HCT116 (cell line): ENCODE measurements around the gene LIMD2. TPM values are rescaled to one million over a fixed set of nuclear protein-coding genes. Genes with fewer than 3 reads are reported as not detected.

ENCODE experiments used
- ATAC-seq: fragments of 200-7000 bp; cut with Tn5 transposase; 2 replicates; pipeline ENCODE4 v1.9.1; 2020; ENCODE audit warnings: mild to moderate bottlenecking, moderate library complexity
- BruUV-seq: library from RNA; stranded (reverse); fragments of 400-500 nt; replicated peaks from 2 replicates; lab custom pipeline; 2021; lab: Mats Ljungman, UMichigan
- CTCF ChIA-PET: fragments of 300-600 bp; sonication (Branson Sonifier 250); formaldehyde crosslinking; loops from one replicate; lab custom pipeline; 2021; ENCODE audit warnings: antibody characterized with exemption; lab: Charles Lee
- POLR2A ChIA-PET: fragments of 300-600, 350-600 bp; sonication (Branson Sonifier 250); formaldehyde crosslinking; loops from one replicate; lab custom pipeline; 2021; ENCODE audit warnings: antibody characterized with exemption; lab: Charles Lee
- RAD21 ChIA-PET, 2 experiments: fragments of 300-600 bp; sonication (Branson Sonifier 250); formaldehyde crosslinking; loops; one replicate each; lab custom pipeline; 2023; ENCODE audit warnings: low total read pairs in 2 of 2; ENCODE audit not compliant: uncharacterized antibody in 2 of 2, unreplicated experiment in 2 of 2, low non-redundant PET in 1 of 2; lab: Charles Lee
- DNase-seq: peaks from one replicate; pipeline ENCODE4 v3.0.0-alpha.2; 2010; ENCODE audit warnings: low read depth, low spot score
- H2AFZ ChIP-seq: fragments of 200-600 bp; shearing (Covaris generic), sonication (generic); 2 replicates; pipeline ENCODE4 v1.6.1; 2017; ENCODE audit warnings: low read depth, mixed run types, mixed read lengths, antibody characterized with exemption, low read length; ENCODE audit not compliant: poor library complexity, severe bottlenecking
- H3K27ac ChIP-seq: 2 replicates; pipeline ENCODE4 v1.5.1; 2012; ENCODE audit warnings: low read depth, low read length
- H3K27me3 ChIP-seq: fragments of 200-600 bp; sonication (generic); 2 replicates; pipeline ENCODE4 v1.6.1; 2016; ENCODE audit warnings: mixed run types, low read length, mixed read lengths; ENCODE audit not compliant: insufficient read depth
- H3K36me3 ChIP-seq, 2 experiments: fragments of 200-500 bp in 1 of 2; fragments of 200-600 bp in 1 of 2; sonication (Bioruptor generic) in 1 of 2; sonication (generic) in 1 of 2; 2 replicates each; pipeline versions ENCODE4 v1.5.1 to v1.6.1; 2014 to 2016; ENCODE audit warnings: low read length in 2 of 2, inconsistent platforms in 1 of 2, mixed read lengths in 1 of 2, mixed run types in 1 of 2; ENCODE audit not compliant: insufficient read depth in 2 of 2, control insufficient read depth in 1 of 2
- H3K4me1 ChIP-seq, 2 experiments: fragments of 200-600 bp in 1 of 2; sonication (generic) in 1 of 2; 2 replicates each; pipeline versions ENCODE4 v1.5.1 to v1.6.1; 2012 to 2017; ENCODE audit warnings: low read length in 2 of 2, inconsistent platforms in 1 of 2, mild to moderate bottlenecking in 1 of 2, mixed read lengths in 1 of 2, mixed run types in 1 of 2, moderate library complexity in 1 of 2; ENCODE audit not compliant: insufficient read depth in 2 of 2, control insufficient read depth in 1 of 2
- H3K4me2 ChIP-seq: fragments of 200-600 bp; sonication (generic); 2 replicates; pipeline ENCODE4 v1.6.1; 2017; ENCODE audit warnings: mixed run types, low read length, mixed read lengths
- H3K4me3 ChIP-seq, 2 experiments: fragments of 200-600 bp in 1 of 2; sonication (generic) in 1 of 2; replicated peaks in 1 of 2; 2 replicates each; pipeline ENCODE4 v1.5.1; 2011 to 2016; ENCODE audit warnings: low read length in 2 of 2, control low read depth in 1 of 2, low read depth in 1 of 2, mild to moderate bottlenecking in 1 of 2, mixed read lengths in 1 of 2, mixed run types in 1 of 2
- H3K79me2 ChIP-seq: fragments of 200-600 bp; sonication (generic); 2 replicates; pipeline ENCODE4 v1.6.1; 2017; ENCODE audit warnings: mild to moderate bottlenecking, mixed run types, low read length, moderate library complexity, mixed read lengths; ENCODE audit not compliant: insufficient read depth
- H3K9ac ChIP-seq: fragments of 200-600 bp; sonication (generic); 2 replicates; pipeline ENCODE4 v1.6.1; 2016; ENCODE audit warnings: low read length, mixed read lengths
- H3K9me2 ChIP-seq: fragments of 200-600 bp; sonication (generic), shearing (Covaris generic); 2 replicates; pipeline ENCODE4 v1.6.1; 2017; ENCODE audit warnings: mixed run types, mild to moderate bottlenecking, moderate library complexity; ENCODE audit not compliant: insufficient read depth
- H3K9me3 ChIP-seq, 2 experiments: fragments of 200-500 bp in 1 of 2; fragments of 200-600 bp in 1 of 2; sonication (Bioruptor generic) in 1 of 2; sonication (generic) in 1 of 2; 2 replicates each; pipeline ENCODE4 v1.6.1; 2014 to 2017; ENCODE audit warnings: low read length in 2 of 2, mixed read lengths in 2 of 2, inconsistent platforms in 1 of 2, low read depth in 1 of 2, mild to moderate bottlenecking in 1 of 2, mixed run types in 1 of 2, moderate library complexity in 1 of 2; ENCODE audit not compliant: control insufficient read depth in 1 of 2, insufficient read depth in 1 of 2
- H4K20me1 ChIP-seq: fragments of 200-600 bp; sonication (generic), shearing (Covaris generic); 2 replicates; pipeline ENCODE4 v1.6.1; 2017; ENCODE audit warnings: mixed run types, mild to moderate bottlenecking, moderate library complexity; ENCODE audit not compliant: insufficient read depth
- CBX3 ChIP-seq: IDR thresholded peaks from 2 replicates; pipeline ENCODE4 v1.6.1; 2012; ENCODE audit warnings: low read depth
- EGR1 ChIP-seq: IDR thresholded peaks from 2 replicates; pipeline ENCODE4 v1.6.1; 2012; ENCODE audit warnings: low read depth
- ELF1 ChIP-seq: IDR thresholded peaks from 2 replicates; pipeline ENCODE4 v1.6.1; 2012; ENCODE audit warnings: low read depth, borderline replicate concordance
- EZH2 ChIP-seq: fragments of 200-600 bp; sonication (generic); IDR thresholded peaks from 2 replicates; pipeline ENCODE4 v1.6.1; 2017; ENCODE audit warnings: antibody characterized with exemption, mixed run types
- FOSL1 ChIP-seq: IDR thresholded peaks from 2 replicates; pipeline ENCODE4 v1.6.1; 2012; ENCODE audit warnings: low read depth
- JUND ChIP-seq: IDR thresholded peaks from 2 replicates; pipeline ENCODE4 v1.6.1; 2012
- POLR2A ChIP-seq: IDR thresholded peaks from 2 replicates; pipeline ENCODE4 v1.7.0; 2011; ENCODE audit warnings: borderline replicate concordance; ENCODE audit not compliant: insufficient read depth, insufficient read length; ENCODE audit errors: extremely low read depth
- POLR2AphosphoS5 ChIP-seq: IDR thresholded peaks from 2 replicates; pipeline ENCODE4 v1.6.1; 2011; ENCODE audit warnings: mild to moderate bottlenecking, low read depth, low read length, moderate library complexity
- RAD21 ChIP-seq: IDR thresholded peaks from 2 replicates; pipeline ENCODE4 v1.6.1; 2012; ENCODE audit warnings: low read depth, mild to moderate bottlenecking
- SIN3A ChIP-seq: IDR thresholded peaks from 2 replicates; pipeline ENCODE4 v1.6.1; 2012; ENCODE audit warnings: low read depth
- SP1 ChIP-seq: IDR thresholded peaks from 2 replicates; pipeline ENCODE4 v1.6.1; 2012; ENCODE audit warnings: low read depth
- SRF ChIP-seq: IDR thresholded peaks from 2 replicates; pipeline ENCODE4 v1.6.1; 2012; ENCODE audit warnings: low read depth
- TCF7L2 ChIP-seq: IDR thresholded peaks from 2 replicates; pipeline ENCODE4 v1.7.0; 2011; ENCODE audit warnings: borderline replicate concordance, inconsistent platforms; ENCODE audit not compliant: insufficient read depth, insufficient read length; ENCODE audit errors: extremely low read depth
- ZFX ChIP-seq: fragments of 450-650 bp; IDR thresholded peaks from 2 replicates; pipeline ENCODE4 v1.6.1; 2017
- ZNF274 ChIP-seq: fragments of 200-500 bp; sonication (Bioruptor generic); IDR thresholded peaks from 2 replicates; pipeline ENCODE4 v1.6.1; 2014; ENCODE audit warnings: mild to moderate bottlenecking, low read depth, low read length, inconsistent platforms
- intact Hi-C: fragments of 100-400 bp; cut with micrococcal nuclease; formaldehyde crosslinking; loops from 2 replicates; pipeline ENCODE4 v1.10.0; 2022
- total RNA-seq: library from RNA; stranded (reverse); gene quantifications from one replicate; pipeline ENCODE4 v1.2.1, GENCODE V29; 2021; ENCODE audit not compliant: unreplicated experiment
- TF ChIP-seq, protein P1 (sequence below): IDR thresholded peaks from 2 replicates; pipeline ENCODE4 v1.6.1; 2011; ENCODE audit warnings: mild to moderate bottlenecking, low read length, moderate library complexity; ENCODE audit not compliant: insufficient replicate concordance; ENCODE audit errors: extremely low read depth
- TF ChIP-seq, protein P2 (sequence below): IDR thresholded peaks from 2 replicates; pipeline ENCODE4 v1.6.1; 2012
- TF ChIP-seq, protein P3 (sequence below), 3 experiments: fragments of 200-600 bp in 1 of 3; sonication (generic) in 1 of 3; IDR thresholded peaks in 2 of 3; conservative IDR thresholded peaks in 1 of 3; 2 replicates each; pipeline ENCODE4 v1.5.1; 2012 to 2017; ENCODE audit warnings: low read depth in 2 of 3, low read length in 2 of 3, antibody characterized with exemption in 1 of 3, borderline replicate concordance in 1 of 3, control low read depth in 1 of 3, mild to moderate bottlenecking in 1 of 3, mixed read lengths in 1 of 3, mixed run types in 1 of 3, moderate library complexity in 1 of 3; ENCODE audit not compliant: insufficient read depth in 1 of 3

Gene LIMD2
- total RNA-seq, 1 experiment from 2014 or later, result 8.4 TPM

DNA sequence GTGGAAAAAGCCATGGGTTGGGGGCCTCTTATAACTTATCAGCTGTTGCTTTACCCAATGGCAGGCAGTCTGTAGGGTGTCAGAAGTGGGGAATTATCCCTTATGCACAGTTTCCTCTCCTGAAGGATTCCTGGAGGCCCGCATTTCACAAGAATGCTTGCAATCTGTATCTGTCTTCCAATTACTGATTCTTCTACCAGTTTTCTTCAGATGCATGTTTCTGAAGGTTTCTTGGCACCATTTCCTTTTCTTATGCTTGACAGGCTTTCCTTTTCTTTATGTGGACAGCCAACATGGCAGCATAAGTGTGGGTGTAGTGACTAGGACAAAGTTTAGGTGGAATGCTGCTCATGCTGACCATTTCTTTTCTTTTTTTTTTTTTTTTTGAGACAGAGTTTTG is 41.6 kb downstream of the LIMD2 start:
- Histone ChIP-seq H4K20me1 (no peaks in the 10 kb centered on the region), H3K9ac (no peak overlapping the region), H3K4me2 (no peak overlapping the region), H3K27ac (no peak overlapping the region), H3K4me3 (no peak overlapping the region), H3K4me1 (no peaks in the 10 kb centered on the region), H3K9me2 (no peaks in the 10 kb centered on the region), H3K9me3 (no peaks in the 10 kb centered on the region), H3K36me3 (0 out of 4 replicates have a peak, but pooled peaks cover 0 to 3% of the 10 kb centered on the region in 2 experiments), H3K27me3 (no peaks in the 10 kb centered on the region), H2AFZ (no peak overlapping the region), H3K79me2 (no peaks in the 10 kb centered on the region)
- ChIA-PET RAD21 (no interaction called here), POLR2A (no interaction called here), CTCF (no interaction called here)
- intact Hi-C loops, result no loop called here
- ATAC-seq (no peak), DNase-seq (no peak)
- no TSS peak for BruUV-seq
- TF ChIP-seq, protein P1, sequence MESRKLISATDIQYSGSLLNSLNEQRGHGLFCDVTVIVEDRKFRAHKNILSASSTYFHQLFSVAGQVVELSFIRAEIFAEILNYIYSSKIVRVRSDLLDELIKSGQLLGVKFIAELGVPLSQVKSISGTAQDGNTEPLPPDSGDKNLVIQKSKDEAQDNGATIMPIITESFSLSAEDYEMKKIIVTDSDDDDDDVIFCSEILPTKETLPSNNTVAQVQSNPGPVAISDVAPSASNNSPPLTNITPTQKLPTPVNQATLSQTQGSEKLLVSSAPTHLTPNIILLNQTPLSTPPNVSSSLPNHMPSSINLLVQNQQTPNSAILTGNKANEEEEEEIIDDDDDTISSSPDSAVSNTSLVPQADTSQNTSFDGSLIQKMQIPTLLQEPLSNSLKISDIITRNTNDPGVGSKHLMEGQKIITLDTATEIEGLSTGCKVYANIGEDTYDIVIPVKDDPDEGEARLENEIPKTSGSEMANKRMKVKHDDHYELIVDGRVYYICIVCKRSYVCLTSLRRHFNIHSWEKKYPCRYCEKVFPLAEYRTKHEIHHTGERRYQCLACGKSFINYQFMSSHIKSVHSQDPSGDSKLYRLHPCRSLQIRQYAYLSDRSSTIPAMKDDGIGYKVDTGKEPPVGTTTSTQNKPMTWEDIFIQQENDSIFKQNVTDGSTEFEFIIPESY, result no peak
- TF ChIP-seq SRF, result no peak
- TF ChIP-seq, protein P2, sequence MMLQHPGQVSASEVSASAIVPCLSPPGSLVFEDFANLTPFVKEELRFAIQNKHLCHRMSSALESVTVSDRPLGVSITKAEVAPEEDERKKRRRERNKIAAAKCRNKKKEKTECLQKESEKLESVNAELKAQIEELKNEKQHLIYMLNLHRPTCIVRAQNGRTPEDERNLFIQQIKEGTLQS, result no peak
- TF ChIP-seq JUND, result no peak
- TF ChIP-seq ELF1, result no peak
- no peak for TF ChIP-seq ZNF274
- TF ChIP-seq SP1, result no peak
- no peak for TF ChIP-seq FOSL1

DNA sequence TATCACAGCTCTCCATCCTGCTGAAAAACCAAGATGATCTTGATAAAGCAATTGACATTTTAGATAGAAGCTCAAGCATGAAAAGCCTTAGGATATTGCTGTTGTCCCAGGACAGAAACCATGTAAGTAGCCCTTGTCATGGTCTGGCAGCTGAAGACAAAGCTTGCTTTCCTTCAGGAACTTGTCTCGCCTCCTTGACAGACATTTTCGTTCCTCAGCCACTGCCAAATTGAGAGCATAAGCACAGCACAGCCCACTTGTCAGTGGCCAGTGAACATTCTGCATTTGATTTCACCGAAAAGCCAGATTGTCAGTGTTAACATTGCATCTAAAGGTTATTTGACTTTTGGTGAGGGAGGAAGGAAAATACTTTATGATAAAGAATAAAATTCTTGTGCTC is 42.1 kb downstream of the LIMD2 start:
- DNase-seq, result no peak
- no peak for TF ChIP-seq TCF7L2
- TF ChIP-seq, protein P3, sequence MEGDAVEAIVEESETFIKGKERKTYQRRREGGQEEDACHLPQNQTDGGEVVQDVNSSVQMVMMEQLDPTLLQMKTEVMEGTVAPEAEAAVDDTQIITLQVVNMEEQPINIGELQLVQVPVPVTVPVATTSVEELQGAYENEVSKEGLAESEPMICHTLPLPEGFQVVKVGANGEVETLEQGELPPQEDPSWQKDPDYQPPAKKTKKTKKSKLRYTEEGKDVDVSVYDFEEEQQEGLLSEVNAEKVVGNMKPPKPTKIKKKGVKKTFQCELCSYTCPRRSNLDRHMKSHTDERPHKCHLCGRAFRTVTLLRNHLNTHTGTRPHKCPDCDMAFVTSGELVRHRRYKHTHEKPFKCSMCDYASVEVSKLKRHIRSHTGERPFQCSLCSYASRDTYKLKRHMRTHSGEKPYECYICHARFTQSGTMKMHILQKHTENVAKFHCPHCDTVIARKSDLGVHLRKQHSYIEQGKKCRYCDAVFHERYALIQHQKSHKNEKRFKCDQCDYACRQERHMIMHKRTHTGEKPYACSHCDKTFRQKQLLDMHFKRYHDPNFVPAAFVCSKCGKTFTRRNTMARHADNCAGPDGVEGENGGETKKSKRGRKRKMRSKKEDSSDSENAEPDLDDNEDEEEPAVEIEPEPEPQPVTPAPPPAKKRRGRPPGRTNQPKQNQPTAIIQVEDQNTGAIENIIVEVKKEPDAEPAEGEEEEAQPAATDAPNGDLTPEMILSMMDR (IDR thresholded peaks at IDR 0.05 in 2 of 3, conservative IDR thresholded peaks at IDR 0.05 in 1 of 3; ENCODE audit: borderline replicate concordance in 1 of 3, insufficient read depth in 1 of 3, low read depth in 2 of 3, low read length in 2 of 3), result no peak
- TF ChIP-seq POLR2A, result no peak
- no peak for TF ChIP-seq SIN3A
- TF ChIP-seq ZFX, result no peak
- TF ChIP-seq JUND, result no peak
- TF ChIP-seq CBX3, result no peak
- no peak for TF ChIP-seq RAD21
- no peak for TF ChIP-seq POLR2AphosphoS5
- TF ChIP-seq SP1, result no peak
- TF ChIP-seq EGR1, result no peak
- TF ChIP-seq ELF1, result no peak
- TF ChIP-seq ZNF274, result no peak
- TF ChIP-seq FOSL1, result no peak
- TF ChIP-seq EZH2, result no peak

More for the DNA sequence above, 42.1 kb downstream of the LIMD2 start:
- CTCF ChIA-PET, result no interaction called here
- Histone ChIP-seq H3K79me2 (no peaks in the 10 kb centered on the region), H3K4me2 (no peak overlapping the region), H3K9me2 (no peaks in the 10 kb centered on the region), H3K36me3 (0 out of 4 replicates have a peak, but pooled peaks cover 0 to 5% of the 10 kb centered on the region in 2 experiments), H3K27me3 (no peaks in the 10 kb centered on the region), H3K27ac (no peak overlapping the region), H2AFZ (no peak overlapping the region), H3K9me3 (no peaks in the 10 kb centered on the region), H3K9ac (no peak overlapping the region), H3K4me3 (no peak overlapping the region), H3K4me1 (no peaks in the 10 kb centered on the region), H4K20me1 (no peaks in the 10 kb centered on the region)
- BruUV-seq, result no TSS peak
- RAD21 ChIA-PET, result no interaction called here
- POLR2A ChIA-PET, result no interaction called here
- no peak for ATAC-seq
- intact Hi-C loops, result no loop called here
